Stimulated activated CD8-positive, alpha-beta memory T cell treated with anti-CD3 and anti-CD28 coated beads, Interleukin-4, amount 100 ng/mL, for 1 hour (primary cell): ENCODE data around the gene OBP2B.
A peak's percentile ranks its signal among the peaks of the same experiment; 100 is the strongest.
"Not testable (repeated sequence)": the region's sequence is repeated elsewhere in the genome, so short reads cannot be mapped to it uniquely, and the experiment has no call there.

Experiments
- DNase-seq, 2 donors: peaks; one replicate each; pipeline ENCODE4 v3.0.0-alpha.2; 2020; ENCODE audit warnings: low read depth in 2 of 2, low spot score in 1 of 2

Gene OBP2B

DNA sequence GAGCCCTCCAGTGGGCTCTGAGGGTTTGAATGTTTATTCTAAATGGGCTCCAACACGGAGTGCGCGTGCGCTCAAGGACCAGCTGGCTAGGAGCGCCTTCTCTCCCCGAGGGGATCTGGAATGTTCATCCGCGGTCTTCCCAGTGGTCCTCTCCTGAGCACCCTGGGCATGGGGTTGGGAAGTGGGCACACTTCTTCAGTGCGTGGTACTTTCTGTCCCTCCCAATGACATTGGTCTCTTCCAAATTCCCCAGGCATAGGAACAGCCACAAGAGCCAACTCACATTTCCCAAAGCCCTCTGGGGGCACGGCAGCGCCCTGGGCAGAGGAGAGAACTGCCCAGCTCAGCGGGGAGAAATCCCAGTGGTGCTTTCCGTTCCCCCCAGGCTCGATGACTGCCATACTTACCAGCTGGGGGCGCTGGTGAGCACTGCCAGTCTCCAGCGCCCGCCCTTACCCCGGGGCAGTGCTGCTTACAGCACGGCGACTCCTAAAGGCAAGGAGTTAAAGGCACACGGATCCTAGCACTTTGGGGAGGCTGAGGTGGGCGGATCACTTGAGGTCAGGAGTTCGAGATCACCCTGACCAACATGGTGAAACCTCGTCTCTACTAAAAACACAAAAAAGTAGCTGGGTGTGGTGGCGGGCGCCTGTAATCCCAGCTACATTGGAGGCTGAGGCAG, 29.9 kb upstream of the OBP2B start:
- peak in 1 of 2 donors; percentile 34 for DNase-seq

DNA sequence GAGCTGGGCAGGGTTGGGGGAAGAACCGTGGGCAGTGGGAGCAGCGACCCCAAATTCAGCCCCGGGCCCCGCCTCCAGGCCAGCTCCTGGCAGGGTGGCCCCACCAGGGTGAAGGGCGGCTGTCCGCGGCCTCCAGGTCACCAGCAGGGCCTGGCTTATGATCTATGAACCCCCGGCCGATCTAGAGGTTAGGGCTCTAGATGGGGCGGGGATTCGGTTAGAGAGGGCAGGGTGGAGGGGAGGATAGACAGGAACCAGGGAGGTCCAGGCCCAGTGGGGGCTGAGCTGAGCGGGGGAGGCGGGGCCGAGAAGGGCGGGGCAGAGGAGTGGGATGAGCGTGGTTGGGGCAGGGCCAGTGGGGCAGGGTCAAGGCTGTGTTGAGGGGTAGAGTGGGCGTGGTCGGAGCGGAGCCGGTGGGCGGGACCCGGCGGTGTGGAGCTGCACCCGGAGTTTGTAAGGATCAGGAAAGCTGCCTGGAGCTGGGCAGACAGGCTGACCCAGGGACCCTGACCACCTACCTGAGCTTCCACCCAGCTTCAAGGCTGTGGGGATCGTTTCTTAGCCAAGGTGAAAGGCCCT, 29.3 kb upstream of the OBP2B start:
- DNase-seq, result no peak

DNA sequence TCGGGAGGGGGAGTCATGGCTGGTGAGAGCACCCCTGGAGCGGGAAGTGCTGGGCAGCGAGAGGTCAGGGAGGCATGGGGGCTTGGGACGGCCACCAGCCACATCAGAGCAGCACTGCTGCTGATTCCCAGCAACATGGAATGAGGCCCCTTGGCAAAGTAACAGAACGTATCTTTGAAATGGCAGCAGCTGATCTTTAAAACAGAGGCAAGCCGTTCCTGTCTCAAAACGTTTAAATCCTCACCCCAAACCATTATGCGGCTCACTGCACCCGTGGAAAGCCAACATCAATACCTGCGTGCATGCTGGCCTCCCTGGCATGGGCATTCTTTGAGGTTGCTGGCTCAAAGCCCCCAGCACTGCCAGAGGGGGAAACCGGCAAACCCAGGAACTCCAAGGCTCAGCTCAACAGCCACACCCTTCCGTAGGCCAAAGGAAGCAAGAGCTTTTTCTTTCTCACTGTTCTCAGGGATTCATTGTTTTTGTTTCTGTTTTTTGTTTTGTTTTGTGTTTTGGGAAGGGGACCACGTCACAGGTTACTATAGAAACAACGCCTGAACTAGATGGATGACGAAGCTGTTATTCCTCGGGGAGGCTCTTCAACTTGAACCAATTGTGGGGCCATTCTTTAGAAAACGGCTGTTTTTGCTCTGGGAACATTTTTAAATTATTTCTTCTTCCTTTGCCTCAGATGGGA, 28.1 kb upstream of the OBP2B start:
- no peak for DNase-seq

DNA sequence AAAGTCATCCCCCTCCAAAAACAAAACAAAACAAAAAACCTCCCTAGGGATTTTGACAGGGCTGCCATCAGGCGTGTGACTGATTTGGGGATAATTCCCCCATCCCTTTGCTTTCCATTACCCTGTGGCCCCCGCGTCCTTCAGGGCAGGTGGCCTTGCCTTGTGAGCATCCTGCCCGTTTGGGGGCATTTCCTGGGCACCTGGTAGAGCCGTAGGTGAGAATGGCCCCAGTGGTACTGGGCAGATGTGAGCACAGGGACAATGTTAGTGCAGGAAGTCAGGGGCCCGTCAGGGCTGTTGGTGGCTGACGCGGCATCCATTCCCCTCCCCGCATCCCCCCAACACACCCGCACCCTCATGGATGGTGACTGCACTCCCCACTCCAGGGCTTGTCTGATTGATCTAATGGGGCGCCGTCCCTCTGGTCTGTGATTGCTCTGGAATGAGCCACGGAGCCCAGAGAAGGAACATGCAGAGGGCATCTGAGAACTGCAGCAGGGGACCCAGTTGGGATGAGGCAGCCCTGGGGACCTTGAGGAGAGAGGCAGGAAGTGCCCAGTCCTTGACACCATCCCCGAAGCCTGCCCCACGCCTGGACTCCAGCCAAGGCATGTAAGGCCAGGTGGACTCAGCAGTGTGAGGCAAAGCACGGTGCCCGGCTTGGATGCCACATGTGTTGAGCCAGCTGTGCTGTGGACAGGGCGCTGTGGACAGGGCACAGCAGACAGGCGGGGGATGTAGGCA, 27.4 kb upstream of the OBP2B start:
- DNase-seq, result not testable (repeated sequence)

DNA sequence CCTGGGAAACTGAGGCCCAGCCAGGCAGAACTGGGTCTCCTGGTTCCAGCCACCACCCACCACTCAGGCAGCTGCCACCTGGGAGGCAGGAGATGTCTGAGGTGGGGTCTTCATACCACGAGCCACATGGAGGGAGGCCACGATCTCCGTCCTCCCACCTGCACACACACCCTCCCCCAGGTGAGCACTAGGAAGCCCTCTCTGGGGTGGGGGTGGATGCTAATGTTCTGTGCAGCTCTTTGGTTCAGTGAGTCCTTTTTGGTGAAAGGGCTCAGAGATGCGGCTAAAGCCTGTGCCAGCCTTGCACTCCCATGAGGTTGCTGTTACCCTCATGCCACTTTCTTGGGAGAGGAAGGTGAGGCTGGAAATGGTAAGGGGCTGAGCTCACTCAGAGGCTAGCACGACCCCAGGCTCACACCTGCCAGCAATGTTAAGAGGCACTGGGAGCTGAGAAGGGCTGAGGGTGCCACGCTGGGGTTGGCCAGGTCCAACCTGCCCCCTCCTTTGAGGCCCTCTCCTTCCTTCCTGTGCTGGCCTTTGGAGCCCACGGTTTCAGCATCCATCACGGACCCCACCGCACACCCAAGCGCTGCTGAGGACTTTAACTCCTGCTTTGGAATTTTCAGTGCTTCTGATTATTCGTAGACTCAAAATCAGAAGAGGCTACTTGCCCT, 26.6 kb upstream of the OBP2B start:
- DNase-seq, result no peak

DNA sequence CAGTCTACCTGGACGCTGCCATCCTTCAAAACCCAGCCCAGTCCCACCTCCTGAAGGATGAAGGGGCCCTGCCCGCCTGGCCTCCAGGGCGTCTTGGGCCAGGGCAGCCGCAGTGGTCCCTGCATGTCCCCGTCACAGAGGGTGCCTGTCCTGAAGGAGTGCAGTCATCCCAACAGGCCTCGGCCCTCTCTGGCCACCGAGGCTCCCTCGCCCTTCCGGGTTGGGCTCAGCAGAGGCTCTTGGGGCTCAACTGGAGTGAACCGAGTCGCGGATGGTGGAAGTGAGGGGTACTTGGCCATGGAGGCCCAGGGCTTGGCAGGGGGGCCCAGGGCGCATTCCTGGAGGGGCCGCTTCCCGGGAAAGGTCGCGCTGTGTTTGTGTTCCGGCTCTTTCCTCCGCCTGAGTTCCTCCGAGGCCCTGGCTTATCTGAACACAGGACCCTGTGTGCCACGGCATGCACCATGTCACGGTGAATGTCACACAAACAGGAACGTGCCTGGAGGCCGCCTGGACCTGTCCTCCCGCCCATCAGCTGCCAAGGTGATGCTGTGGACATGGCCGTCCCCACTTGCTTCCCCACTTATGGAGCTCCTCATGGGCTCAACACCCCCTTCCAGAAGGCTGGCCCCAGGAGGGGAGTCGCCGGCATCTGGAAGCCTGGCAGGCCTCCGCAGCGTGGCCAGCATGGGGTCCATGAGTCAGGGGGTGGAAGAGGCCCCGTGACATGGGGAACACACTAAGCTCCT, 25.7 kb upstream of the OBP2B start:
- DNase-seq, result no peak

DNA sequence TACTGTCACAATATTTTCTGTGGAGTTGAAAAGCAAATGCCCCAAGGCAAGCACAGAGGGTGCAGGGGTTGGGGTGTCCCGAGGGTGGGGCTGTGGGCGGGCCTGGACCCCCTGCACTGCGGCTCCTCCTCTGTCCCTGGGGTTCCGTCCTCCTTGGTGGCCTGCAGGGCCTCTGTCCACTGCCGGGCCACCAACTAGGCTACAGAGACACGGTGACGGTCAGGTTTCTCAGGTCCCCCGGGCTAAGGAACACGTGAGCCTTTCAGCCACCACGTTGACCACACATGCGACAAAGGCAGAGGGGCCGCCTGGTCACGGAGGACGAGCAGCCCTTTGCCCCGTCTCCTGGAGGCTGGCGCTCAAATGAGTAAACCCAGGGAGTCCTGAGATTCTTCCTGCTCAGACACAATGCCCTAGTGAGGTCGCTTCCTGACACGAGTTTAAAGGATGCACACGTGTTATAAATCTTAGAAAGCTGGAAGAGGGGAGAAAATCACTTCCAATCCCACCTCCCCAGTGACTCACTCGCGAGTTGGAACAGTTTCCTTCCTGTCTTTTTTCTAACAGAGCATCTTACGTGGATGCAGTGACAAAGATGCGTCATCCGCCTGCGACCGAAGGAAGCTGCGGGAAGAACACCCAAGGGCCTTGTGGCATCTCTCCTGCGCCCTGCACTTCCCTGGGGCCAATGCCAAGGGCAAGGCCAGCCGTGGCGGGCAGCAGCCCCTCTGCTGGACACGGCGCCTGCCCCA, 24.8 kb upstream of the OBP2B start:
- no peak for DNase-seq

DNA sequence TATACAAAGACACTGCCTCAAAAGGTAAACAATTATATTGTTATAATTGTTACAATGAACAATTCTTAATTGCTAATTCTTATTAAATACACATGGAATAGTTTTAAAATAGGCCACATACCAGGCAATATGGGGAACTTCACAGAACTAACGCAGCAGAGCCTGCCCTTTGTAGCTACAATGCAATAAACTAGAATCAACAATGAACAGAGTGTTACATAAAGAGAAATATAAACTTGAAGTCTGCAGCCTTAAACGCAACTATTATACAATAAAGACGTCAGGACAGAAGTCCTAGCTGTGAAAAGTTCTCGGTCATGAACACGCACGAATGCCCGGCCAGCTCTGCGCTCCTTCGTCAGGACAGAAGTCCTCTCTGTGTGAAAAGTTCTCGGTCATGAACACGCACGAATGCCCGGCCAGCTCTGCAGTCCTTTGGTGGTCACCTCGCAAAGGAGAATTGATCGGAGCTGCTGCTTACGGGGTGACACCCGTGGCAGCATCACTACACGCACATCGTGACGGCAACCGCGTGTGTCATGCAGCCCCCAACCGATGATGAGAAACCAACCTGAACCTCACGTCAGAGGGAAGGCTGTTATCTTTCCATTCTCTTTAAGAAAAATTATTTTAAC, 23.0 kb upstream of the OBP2B start:
- DNase-seq, result not testable (repeated sequence)

DNA sequence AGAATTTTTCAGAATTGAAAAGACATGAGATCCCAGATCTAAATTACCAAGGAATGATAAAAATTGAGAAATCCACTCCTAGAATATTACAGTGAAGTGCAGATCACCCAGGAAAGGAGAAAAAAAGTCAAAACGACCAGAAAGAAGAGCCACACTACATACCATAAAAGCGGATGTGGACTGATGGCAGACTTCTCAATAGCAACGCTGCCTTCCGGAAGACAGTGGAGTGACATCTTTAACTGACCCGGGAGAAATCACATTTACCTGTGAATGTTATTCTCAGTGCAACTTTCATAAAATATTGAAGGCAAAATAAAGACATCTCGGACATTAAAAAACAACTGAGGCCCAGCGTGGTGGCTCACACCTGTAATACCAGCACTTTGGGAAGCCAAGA, 21.5 kb upstream of the OBP2B start:
- not testable (repeated sequence) for DNase-seq

DNA sequence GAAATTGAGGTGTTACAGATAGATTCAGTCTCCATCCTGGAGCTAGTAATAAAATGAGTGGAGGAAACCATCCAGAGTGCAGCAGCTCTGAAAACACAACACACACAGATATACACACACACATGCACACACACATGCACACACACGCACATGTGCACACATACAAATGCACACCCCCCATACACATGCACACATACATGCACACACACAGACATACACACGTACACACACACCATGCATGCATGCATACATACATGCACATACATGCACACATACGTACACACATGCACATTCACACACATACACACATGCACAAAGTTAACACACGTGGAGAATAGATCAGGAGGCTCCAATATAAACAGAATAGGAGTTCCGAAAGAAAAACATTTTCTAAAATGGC, 21.0 kb upstream of the OBP2B start:
- DNase-seq, result no peak

DNA sequence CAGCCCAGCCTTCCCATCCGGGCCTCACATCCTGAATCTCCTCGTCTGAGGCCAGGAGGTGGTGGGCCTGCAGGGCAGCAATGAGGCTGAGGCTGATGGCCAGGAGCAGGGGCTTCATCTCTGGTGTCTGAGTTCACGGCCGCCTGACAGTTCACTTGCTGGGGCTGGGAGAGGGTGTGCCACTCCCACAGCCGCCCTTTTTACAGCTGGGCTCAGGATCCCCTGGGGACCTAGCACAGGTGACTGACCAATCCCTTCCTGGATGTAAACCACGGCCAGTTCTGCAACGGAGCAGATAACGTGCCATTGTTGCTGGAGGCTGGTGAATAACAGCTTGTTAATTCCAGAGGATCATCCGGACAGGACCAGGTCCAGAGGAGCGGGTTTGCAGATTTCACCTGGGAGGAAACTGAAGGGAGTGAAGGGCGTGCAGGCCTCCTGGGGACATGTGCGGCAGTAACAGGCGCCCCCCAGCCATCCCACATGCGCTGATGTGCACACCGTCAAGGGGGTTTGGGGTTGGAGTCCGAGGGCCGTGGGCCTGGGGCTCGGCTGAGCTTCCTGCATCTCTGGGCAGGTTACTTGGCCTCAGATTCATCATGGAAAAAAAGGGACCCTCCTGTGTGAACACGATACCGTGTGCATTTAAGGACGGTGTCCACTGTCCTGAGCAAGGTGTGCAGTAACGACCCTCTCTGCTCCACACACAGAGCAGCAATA, 19.6 kb upstream of the OBP2B start:
- not testable (repeated sequence) for DNase-seq

DNA sequence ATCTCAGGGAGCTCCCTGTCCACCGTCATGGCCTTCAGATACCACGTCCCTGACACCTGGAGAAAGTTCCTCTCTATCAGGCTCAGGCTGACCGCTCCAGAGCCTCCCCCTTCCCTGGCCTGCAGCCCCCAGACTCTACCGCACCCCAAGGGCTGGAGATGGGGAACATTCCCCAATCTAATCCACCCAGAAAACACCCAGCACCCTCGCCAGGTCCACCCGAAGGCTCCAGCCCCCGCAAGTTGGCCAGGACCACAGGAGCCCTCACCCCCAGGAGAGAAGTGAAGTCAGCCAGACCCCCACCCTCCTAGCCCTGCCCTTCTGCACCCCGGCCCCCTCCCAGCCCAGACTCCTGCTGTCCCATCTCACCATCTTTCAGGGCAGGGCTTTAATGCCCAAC, 18.9 kb upstream of the OBP2B start:
- not testable (repeated sequence) for DNase-seq

DNA sequence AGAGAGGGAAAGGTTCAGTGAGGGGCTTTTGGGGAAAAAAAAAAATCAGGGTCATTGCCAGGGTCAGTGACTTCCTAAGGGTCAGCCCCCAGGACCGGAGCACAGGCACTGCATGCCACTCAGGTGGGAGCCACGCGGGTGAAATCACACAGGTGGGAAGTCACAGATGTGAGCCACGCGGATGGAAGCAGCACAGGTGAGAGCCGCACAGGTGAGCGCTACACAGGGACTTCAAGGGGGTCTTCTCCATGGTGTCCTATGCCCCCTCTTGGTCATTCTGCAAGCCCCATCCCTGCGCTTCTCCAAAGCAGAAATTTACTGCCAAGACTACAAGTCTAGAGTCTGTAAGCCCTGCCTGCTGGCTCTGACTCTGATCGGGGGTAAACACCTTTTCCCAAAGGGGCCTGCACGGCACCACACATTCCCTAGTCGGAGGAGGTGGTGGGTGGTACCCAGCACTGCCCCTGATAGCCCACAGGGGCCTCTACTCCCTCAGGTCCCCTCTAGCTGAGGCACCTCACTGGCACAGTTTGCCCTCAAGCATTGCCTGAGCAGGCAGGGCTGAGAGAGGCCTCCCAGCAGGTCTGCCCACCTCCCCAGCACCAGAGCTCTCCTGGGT, 18.3 kb upstream of the OBP2B start:
- no peak for DNase-seq

DNA sequence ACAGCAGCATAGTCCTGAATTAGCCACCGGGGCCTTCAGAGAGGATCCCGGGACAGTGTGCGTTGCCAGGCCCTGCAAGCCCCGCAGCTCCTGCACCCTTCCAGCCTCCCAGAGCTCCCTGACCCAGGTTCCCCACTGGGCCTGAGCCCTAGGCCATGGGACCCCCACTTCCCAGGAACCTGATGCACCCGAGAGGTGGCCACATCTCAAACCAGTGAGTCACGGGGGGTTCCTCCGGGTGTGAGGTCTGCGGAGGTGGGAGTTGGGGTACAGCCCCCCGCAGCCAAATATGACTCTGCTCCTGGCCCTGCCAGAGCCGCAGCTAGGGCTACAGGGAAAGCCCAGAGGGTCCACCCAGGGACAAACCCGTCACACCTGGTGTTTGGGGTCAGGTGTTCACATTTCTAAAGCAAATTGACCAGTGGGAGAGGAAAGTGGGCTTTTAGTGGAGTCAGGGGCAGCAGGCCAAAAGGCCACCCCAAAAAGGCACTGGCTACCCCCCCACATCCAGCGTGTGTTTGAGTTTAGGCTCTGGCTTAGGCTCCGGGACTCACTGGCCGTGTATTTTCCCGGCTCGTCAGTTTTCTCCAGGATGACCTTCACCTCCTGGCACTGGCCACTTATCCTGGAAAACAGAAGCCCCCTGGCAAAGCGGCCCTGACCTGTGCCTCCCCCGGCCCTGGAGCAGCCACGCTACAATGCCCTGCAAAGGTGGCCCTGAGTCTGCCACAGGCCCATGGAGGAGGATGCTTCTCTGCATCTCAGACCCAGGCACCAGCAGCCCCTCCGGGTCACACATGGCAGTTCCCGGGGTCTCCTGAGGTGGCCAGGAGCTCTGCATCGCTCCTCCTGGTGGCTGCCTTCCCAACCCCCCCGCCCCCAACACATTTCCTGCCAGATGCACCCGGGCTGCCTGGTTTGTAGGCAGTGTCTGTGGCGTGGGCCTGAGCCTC, 17.4 kb upstream of the OBP2B start:
- DNase-seq, result no peak

DNA sequence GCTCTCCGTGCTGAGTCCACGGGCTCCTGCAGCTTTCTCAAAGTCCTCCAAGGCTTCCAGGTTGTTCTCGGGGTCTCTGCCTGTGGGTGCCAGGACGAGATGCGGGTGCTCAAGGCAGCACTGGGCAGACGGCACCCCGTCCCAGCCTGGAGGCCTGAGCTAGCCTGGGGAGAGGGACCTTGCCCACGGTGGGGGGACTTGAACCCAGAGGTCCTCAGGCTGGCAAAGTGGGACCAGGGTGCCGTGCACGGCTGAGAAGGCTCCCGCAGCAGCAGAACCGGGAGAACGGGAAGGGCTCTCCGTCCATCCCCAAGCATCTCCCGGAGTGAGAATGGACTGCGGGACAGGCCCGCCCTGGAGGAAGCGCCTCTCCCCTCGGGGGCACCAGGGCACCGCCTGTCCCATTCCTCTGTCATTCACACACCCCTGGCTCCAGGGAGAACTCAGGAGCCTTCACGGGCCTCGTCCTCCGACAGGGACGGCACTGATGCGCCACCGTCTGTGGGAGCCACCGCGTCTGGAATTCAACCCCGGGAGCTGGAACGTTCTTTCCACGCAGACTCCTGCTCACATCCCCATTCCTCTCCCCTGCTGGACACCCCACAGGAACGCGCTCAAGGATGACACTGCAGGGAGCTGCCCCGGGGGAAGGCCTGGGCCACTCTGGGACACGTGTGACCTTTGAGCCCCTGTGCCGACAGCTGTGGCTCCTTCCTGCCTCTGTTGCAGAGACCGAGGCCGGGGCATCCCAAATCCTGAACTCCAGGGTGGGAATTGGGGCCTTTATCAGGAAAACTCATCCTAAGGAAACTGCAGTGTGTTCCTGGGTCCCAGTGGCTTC, 16.3 kb upstream of the OBP2B start:
- no peak for DNase-seq

DNA sequence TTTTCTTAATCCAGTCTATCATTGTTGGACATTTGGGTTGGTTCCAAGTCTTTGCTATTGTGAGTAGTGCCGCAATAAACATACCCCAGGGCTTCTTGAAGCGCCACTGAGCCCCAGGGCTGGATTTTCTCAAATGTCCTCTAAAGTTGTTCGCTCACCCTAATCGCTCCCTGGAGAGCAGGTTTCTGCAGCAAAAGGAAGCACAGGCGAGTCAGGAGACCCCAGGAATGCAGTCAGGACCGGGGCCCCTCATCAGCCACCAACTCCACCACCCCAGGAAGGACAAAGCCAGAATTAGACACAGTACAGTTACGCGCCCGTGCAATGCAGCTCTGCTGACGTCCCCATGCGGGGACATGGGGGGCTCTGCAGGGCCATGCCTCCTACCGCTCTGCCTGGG, 15.7 kb upstream of the OBP2B start:
- DNase-seq, result no peak
